ENCODE results near the gene ATAD2B.

GRCh38 chr2:23871206-23871605 lies 55.7 kb downstream of the ATAD2B start:
- TF ChIP-seq TCF12 (IDR thresholded peaks at IDR 0.05; ENCODE audit: low read depth, low read length), result no peak
- TF ChIP-seq PHF8 (conservative IDR thresholded peaks at IDR 0.05; ENCODE audit: low read depth, low read length), result no peak

All from H1 (cell line).